ENCODE data around the gene EPAS1.

- TF ChIP-seq PATZ1 (CRISPR knock-in tag; IDR thresholded peaks at IDR 0.05; ENCODE audit: borderline replicate concordance), result no peak
- no peak for TF ChIP-seq OSR1 (CRISPR knock-in tag; IDR thresholded peaks at IDR 0.05)
- TF ChIP-seq ARNTL (CRISPR knock-in tag; IDR thresholded peaks at IDR 0.05; ENCODE audit: borderline replicate concordance, low read depth), result no peak
- no peak for TF ChIP-seq ZFP30 (CRISPR knock-in tag; IDR thresholded peaks at IDR 0.05)
- no peak for TF ChIP-seq TSHZ2 (CRISPR knock-in tag; IDR thresholded peaks at IDR 0.05)
- TF ChIP-seq ZC3H10 (CRISPR knock-in tag; IDR thresholded peaks at IDR 0.05), result no peak
- no peak for TF ChIP-seq CSRNP3 (CRISPR knock-in tag; IDR thresholded peaks at IDR 0.05)
Measured at GRCh38 chr2:46420945-46421344, 123.7 kb downstream of the EPAS1 start.
